ENCODE results near the gene PPP1R13B. TPM values are rescaled to one million over a fixed set of nuclear protein-coding genes. Genes with fewer than 3 reads are reported as not detected.

Gene PPP1R13B
- total RNA-seq, 3 donors from 2014 or later, result 6.8 to 11.8 (median 9.7) TPM

GRCh38 chr14:103871596-103872480 is 24.5 kb upstream of the PPP1R13B start:
- H3K27me3 Mint-ChIP-seq (ENCODE audit: low read depth), result no peaks in the 10 kb centered on the region

GRCh38 chr14:103870891-103871595 is 23.7 kb upstream of the PPP1R13B start:
- H3K36me3 Mint-ChIP-seq (ENCODE audit: insufficient read depth), result no peaks in the 10 kb centered on the region
- DNase-seq, result no peak
- H3K4me1 Mint-ChIP-seq (ENCODE audit: low read depth), result peaks cover 10% of the 10 kb centered on the region
- no peak for ATAC-seq
- no peaks in the 10 kb centered on the region for H3K9me3 Mint-ChIP-seq
- H3K4me3 Mint-ChIP-seq, result peak overlapping the region; percentile 46
- H3K27me3 Mint-ChIP-seq (ENCODE audit: low read depth), result no peaks in the 10 kb centered on the region

More at GRCh38 chr14:103871596-103872480, 24.5 kb upstream of the PPP1R13B start:
- peaks cover 10% of the 10 kb centered on the region for H3K4me1 Mint-ChIP-seq (ENCODE audit: low read depth)
- ATAC-seq (peak; percentile 87 to 90), DNase-seq (peak; percentile 69)
- peak overlapping the region; percentile 82 for H3K4me3 Mint-ChIP-seq
- H3K36me3 Mint-ChIP-seq (ENCODE audit: insufficient read depth), result no peaks in the 10 kb centered on the region
- H3K9me3 Mint-ChIP-seq, result no peaks in the 10 kb centered on the region

- H3K4me3 Mint-ChIP-seq, result no peak overlapping the region
- DNase-seq (no peak), ATAC-seq (no peak)
- H3K36me3 Mint-ChIP-seq (ENCODE audit: insufficient read depth), result no peaks in the 10 kb centered on the region
- no peaks in the 10 kb centered on the region for H3K9me3 Mint-ChIP-seq
- no peaks in the 10 kb centered on the region for H3K27me3 Mint-ChIP-seq (ENCODE audit: low read depth)
- H3K4me1 Mint-ChIP-seq (ENCODE audit: low read depth), result peaks cover 10% of the 10 kb centered on the region
Observed at GRCh38 chr14:103870144-103870876, 22.9 kb upstream of the PPP1R13B start.

GRCh38 chr14:103869406-103870143 is 22.2 kb upstream of the PPP1R13B start:
- Mint-ChIP-seq H3K4me1 (ENCODE audit: low read depth) (peaks cover 7% of the 10 kb centered on the region), H3K9me3 (no peaks in the 10 kb centered on the region), H3K36me3 (ENCODE audit: insufficient read depth) (no peaks in the 10 kb centered on the region), H3K4me3 (no peak overlapping the region), H3K27me3 (ENCODE audit: low read depth) (no peaks in the 10 kb centered on the region)
- DNase-seq (no peak), ATAC-seq (no peak)

- H3K36me3 Mint-ChIP-seq (ENCODE audit: insufficient read depth), result no peaks in the 10 kb centered on the region
- no peaks in the 10 kb centered on the region for H3K27me3 Mint-ChIP-seq (ENCODE audit: low read depth)
- no peak overlapping the region for H3K4me3 Mint-ChIP-seq
- H3K9me3 Mint-ChIP-seq, result no peaks in the 10 kb centered on the region
- peaks cover 7% of the 10 kb centered on the region for H3K4me1 Mint-ChIP-seq (ENCODE audit: low read depth)
- DNase-seq (no peak), ATAC-seq (no peak)
Observed at GRCh38 chr14:103868242-103868897, 21.0 kb upstream of the PPP1R13B start.

- H3K4me3 Mint-ChIP-seq, result no peak overlapping the region
Observed at GRCh38 chr14:103867523-103867953, 20.2 kb upstream of the PPP1R13B start.

GRCh38 chr14:103867020-103867419 is 19.6 kb upstream of the PPP1R13B start:
- no peaks in the 10 kb centered on the region for H3K4me1 Mint-ChIP-seq (ENCODE audit: low read depth)
- H3K9me3 Mint-ChIP-seq, result no peaks in the 10 kb centered on the region
- no peak overlapping the region for H3K4me3 Mint-ChIP-seq
- H3K36me3 Mint-ChIP-seq (ENCODE audit: insufficient read depth), result no peaks in the 10 kb centered on the region
- ATAC-seq (no peak), DNase-seq (no peak)
- H3K27me3 Mint-ChIP-seq (ENCODE audit: low read depth), result no peaks in the 10 kb centered on the region

More at GRCh38 chr14:103867523-103867953, 20.2 kb upstream of the PPP1R13B start:
- Mint-ChIP-seq H3K4me1 (ENCODE audit: low read depth) (peaks cover 4% of the 10 kb centered on the region), H3K9me3 (no peaks in the 10 kb centered on the region), H3K27me3 (ENCODE audit: low read depth) (no peaks in the 10 kb centered on the region), H3K36me3 (ENCODE audit: insufficient read depth) (no peaks in the 10 kb centered on the region)
- DNase-seq, result no peak
- ATAC-seq, result no peak

- peaks cover 4% of the 10 kb centered on the region for H3K27me3 Mint-ChIP-seq (ENCODE audit: low read depth)
- H3K9me3 Mint-ChIP-seq, result no peaks in the 10 kb centered on the region
- H3K36me3 Mint-ChIP-seq (ENCODE audit: insufficient read depth), result no peaks in the 10 kb centered on the region
- no peaks in the 10 kb centered on the region for H3K4me1 Mint-ChIP-seq (ENCODE audit: low read depth)
- DNase-seq (no peak), ATAC-seq (no peak)
- H3K4me3 Mint-ChIP-seq, result no peak overlapping the region
Observed at GRCh38 chr14:103863245-103863644, 15.9 kb upstream of the PPP1R13B start.

GRCh38 chr14:103862393-103862782 is 15.0 kb upstream of the PPP1R13B start:
- ATAC-seq, result no peak
- no peak overlapping the region for H3K4me3 Mint-ChIP-seq
- H3K27me3 Mint-ChIP-seq (ENCODE audit: low read depth), result peaks cover 4% of the 10 kb centered on the region
- DNase-seq, result no peak
- H3K36me3 Mint-ChIP-seq (ENCODE audit: insufficient read depth), result no peaks in the 10 kb centered on the region
- H3K9me3 Mint-ChIP-seq, result no peaks in the 10 kb centered on the region
- no peaks in the 10 kb centered on the region for H3K4me1 Mint-ChIP-seq (ENCODE audit: low read depth)

GRCh38 chr14:103861413-103862392 is 14.3 kb upstream of the PPP1R13B start:
- Mint-ChIP-seq H3K36me3 (ENCODE audit: insufficient read depth) (no peaks in the 10 kb centered on the region), H3K4me3 (no peak overlapping the region), H3K27me3 (ENCODE audit: low read depth) (peaks cover 4% of the 10 kb centered on the region), H3K4me1 (ENCODE audit: low read depth) (no peaks in the 10 kb centered on the region), H3K9me3 (no peaks in the 10 kb centered on the region)
- ATAC-seq (no peak), DNase-seq (no peak)

GRCh38 chr14:103859416-103860202 is 12.2 kb upstream of the PPP1R13B start:
- peaks cover 4% of the 10 kb centered on the region for H3K27me3 Mint-ChIP-seq (ENCODE audit: low read depth)
- no peak overlapping the region for H3K4me3 Mint-ChIP-seq
- peaks cover 2% of the 10 kb centered on the region for H3K4me1 Mint-ChIP-seq (ENCODE audit: low read depth)
- ATAC-seq (no peak), DNase-seq (no peak)
- H3K36me3 Mint-ChIP-seq (ENCODE audit: insufficient read depth), result no peaks in the 10 kb centered on the region
- H3K9me3 Mint-ChIP-seq, result no peaks in the 10 kb centered on the region
